NB4 (cell line): ENCODE results near the gene NOLC1.

Source experiments
- CTCF ChIP-seq: IDR thresholded peaks from one replicate; pipeline ENCODE4 v1.5.1; 2012; ENCODE audit warnings: low read depth, low read length
- MYC ChIP-seq: IDR thresholded peaks from 2 replicates; pipeline ENCODE4 v1.6.1; 2011; ENCODE audit warnings: low read depth, low read length
- POLR2A ChIP-seq: IDR thresholded peaks from 2 replicates; pipeline ENCODE4 v1.6.1; 2011; ENCODE audit warnings: mild to moderate bottlenecking; ENCODE audit not compliant: insufficient read length; ENCODE audit errors: extremely low read depth

DNA sequence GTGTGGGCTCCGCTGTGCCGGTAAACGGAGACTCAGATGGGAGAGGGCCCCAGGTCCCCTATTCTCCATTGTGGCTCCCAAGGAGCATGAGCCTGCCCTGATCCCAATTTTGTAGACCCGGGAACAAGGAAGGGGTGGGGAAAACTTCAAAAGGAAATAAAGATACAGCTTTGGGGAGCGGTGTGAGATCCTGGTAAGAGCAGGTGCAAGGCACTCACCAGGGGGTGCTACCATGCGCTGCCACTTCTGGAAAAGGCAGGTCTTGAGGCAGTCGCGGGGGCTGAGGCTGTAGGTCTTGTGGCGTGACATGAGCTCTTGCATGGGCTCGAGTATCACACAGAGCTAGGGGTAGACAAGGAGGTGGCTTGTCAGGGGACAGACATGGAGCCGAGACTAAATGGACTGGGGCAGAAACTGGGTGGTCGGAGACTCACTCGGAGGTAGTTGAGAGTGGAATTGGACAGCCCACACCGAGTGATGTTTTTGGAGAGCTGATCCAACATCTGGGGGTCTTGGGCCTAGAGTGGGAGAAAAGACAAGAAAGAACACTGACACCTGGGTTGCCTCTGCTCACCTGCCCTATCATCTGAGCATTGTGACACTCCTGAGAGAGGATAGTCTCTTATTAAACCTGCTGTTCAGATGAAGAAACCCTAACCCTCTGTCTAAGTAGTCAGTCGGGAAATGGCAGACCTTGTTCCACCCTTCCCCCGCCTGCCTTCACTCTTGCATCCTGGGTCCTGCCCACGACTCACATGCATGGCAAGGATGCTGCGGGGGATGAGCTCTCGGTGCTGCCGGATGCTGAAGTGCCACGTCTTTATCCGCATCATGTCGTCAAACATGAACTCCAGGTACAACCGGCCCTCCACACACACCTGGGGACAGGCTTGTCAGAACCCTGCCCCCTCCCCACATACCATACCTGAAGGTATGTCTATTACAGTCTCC, 42.7 kb upstream of the NOLC1 start:
- TF ChIP-seq CTCF, result no peak
- no peak for TF ChIP-seq POLR2A
- TF ChIP-seq MYC, result no peak
